ENCODE results near the gene NEU1.
"Not testable (repeated sequence)": the region's sequence is repeated elsewhere in the genome, so short reads cannot be mapped to it uniquely, and the experiment has no call there.

Gene NEU1

DNA sequence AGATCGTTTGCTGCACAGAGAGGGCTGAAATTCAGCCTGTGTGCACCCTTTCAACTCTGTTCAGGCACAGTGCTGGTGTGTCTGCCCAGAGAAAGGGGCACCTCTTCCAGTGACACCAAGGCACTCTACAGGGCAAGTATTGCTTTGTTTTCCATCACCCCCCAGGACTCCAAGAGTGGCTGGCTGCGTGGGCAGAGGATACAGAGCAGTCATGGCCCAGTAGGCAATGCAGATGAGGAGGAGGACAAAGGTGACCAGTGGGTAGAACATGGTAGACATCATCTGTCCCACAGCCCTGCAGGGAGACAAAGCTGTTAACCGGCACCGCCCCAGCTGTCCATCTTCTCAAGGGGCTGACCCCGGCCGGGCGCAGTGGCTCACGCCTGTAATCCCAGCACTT is 6.7 kb upstream of the NEU1 start:
- TF ChIP-seq, protein P1, sequence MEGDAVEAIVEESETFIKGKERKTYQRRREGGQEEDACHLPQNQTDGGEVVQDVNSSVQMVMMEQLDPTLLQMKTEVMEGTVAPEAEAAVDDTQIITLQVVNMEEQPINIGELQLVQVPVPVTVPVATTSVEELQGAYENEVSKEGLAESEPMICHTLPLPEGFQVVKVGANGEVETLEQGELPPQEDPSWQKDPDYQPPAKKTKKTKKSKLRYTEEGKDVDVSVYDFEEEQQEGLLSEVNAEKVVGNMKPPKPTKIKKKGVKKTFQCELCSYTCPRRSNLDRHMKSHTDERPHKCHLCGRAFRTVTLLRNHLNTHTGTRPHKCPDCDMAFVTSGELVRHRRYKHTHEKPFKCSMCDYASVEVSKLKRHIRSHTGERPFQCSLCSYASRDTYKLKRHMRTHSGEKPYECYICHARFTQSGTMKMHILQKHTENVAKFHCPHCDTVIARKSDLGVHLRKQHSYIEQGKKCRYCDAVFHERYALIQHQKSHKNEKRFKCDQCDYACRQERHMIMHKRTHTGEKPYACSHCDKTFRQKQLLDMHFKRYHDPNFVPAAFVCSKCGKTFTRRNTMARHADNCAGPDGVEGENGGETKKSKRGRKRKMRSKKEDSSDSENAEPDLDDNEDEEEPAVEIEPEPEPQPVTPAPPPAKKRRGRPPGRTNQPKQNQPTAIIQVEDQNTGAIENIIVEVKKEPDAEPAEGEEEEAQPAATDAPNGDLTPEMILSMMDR (IDR thresholded peaks at IDR 0.05; ENCODE audit: extremely low read depth, missing control alignments) = no peak
- DNase-seq (ENCODE audit: low spot score) = no peak

DNA sequence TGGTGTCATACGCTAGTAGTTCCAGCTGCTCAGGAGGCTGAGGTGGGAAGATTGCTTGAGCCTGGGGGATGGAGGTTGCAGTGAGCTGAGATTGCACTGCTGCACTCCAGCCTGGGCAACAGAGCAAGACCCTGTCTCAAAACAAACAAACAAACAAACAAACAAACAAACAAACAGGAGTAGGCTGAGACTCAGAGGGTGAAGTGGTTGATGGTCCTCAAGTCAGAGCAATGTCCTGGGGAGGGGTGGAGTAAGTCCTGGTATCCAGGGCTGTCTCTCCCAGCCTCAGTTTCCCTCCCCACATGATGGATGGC is 6.0 kb upstream of the NEU1 start:
- not testable (repeated sequence) for DNase-seq (ENCODE audit: low spot score)

- DNase-seq (ENCODE audit: low spot score) = no peak
- TF ChIP-seq, protein P1 (IDR thresholded peaks at IDR 0.05; ENCODE audit: extremely low read depth, missing control alignments) = no peak
Observed at GRCh38 chr6:31865205-31866118, 2.8 kb upstream of the NEU1 start.

DNA sequence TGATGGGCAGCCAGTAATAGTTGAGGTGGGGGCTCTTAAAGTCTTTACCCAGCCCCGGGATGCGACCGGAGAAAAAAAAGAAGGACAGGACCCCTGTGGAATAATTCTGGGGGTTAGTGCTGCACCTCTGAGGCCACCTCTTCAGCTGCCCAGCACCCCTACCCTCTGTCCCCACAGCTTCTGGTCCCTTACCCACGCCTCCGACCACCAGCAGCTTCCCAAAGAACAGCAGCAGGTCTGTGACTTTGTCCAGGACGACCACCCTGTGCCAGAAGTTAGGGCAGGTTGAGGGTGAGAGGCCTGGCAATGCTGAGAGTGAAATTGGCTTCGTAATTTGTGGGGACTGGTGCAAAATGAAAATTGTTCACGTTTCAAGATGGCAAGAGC is 2.2 kb upstream of the NEU1 start:
- no peak for DNase-seq (ENCODE audit: low spot score)
- TF ChIP-seq, protein P1 (IDR thresholded peaks at IDR 0.05; ENCODE audit: extremely low read depth, missing control alignments) = no peak

GRCh38 chr6:31864123-31864562 is 1.5 kb upstream of the NEU1 start:
- DNase-seq (ENCODE audit: low spot score) = not testable (repeated sequence)

DNA sequence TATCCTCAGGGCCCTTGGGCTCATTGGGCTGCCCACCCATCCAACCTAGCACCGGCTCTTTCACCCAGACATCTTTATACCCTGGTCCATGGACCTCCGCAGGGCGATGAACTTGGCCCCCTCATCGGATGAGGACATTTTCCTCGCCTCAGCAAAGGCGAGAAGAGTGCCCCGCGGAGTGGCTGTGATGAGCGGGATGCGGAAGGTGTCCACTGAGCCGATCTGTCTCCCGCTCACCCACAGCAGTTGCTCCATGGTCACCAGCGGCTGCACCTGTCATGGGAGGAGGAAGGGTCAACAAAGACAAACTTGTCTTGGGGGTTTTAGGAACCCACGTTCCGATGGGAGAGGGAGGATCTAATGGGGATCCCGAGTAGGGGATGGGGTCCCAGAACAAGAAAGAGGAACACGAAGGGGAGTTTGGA is 690 bp downstream of the NEU1 start:
- DNase-seq (ENCODE audit: low spot score) = no peak

DNA sequence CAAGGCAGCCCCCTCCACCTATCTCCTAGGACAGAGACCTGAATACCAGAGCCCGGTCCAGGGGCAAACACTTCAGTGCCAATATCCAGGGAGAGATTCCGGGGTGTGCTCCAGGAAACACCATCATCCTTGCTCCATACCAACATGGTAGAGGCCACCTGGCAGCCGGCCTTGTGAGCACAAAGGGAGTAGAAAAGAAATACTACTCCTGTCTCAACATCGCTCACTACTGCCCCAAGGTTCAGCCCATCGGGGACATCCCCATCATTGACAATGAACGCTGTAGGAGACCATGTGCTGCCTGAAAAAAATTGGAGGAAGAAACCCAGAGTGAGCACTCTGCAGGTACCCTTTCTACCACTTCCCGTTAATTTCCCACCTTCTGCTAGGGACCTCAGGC is 1.5 kb downstream of the NEU1 start:
- DNase-seq (ENCODE audit: low spot score) = no peak
- TF ChIP-seq, protein P1 (IDR thresholded peaks at IDR 0.05; ENCODE audit: extremely low read depth, missing control alignments) = no peak

More for the DNA sequence above, 690 bp downstream of the NEU1 start:
- TF ChIP-seq, protein P1 (IDR thresholded peaks at IDR 0.05; ENCODE audit: extremely low read depth, missing control alignments) = no peak

DNA sequence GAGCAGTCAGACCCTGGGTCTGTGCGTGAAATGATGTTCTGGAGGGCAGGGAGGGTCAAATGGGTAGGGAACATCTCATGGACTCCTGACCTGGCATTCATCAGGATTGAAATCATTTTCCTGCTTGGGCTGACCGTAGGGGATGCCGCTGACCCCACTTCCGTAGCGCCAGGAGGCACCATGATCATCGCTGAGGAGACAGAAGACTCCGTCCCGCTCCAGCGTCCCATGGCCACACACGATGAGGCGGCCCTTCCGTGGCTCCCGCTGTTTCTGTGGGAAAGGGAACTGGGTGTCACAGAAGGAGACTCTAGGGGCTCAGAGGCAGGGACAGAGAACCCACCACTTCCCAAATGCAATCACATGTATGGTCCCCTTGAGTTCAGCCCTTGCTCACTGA is 2.3 kb downstream of the NEU1 start:
- TF ChIP-seq, protein P1 (IDR thresholded peaks at IDR 0.05; ENCODE audit: extremely low read depth, missing control alignments) = no peak
- DNase-seq (ENCODE audit: low spot score) = no peak
